Ovary (tissue), 10 donors: ENCODE results near the gene PSMD14. TPM values are rescaled to one million over a fixed set of nuclear protein-coding genes. Genes with fewer than 3 reads are reported as not detected.
"Not testable (repeated sequence)": the region's sequence is repeated elsewhere in the genome, so short reads cannot be mapped to it uniquely, and the experiment has no call there.

Experiments
- DNase-seq, 5 donors: peaks; one replicate each; pipeline ENCODE4 v3.0.0-alpha.2; 2019 to 2020
- H3K27ac ChIP-seq, 2 donors: fragments of 200-600 bp; one replicate each; pipeline versions ENCODE4 v1.5.1 to v1.8.0; 2019 to 2022
- H3K27me3 ChIP-seq: fragments of 200-600 bp; one replicate; pipeline ENCODE4 v1.8.0; 2022
- H3K36me3 ChIP-seq: fragments of 200-600 bp; sonication (generic); one replicate; pipeline ENCODE4 v1.5.1; 2019
- H3K4me1 ChIP-seq: one replicate; pipeline ENCODE4 v1.8.1; 2013; ENCODE audit warnings: mild to moderate bottlenecking, moderate library complexity; ENCODE audit not compliant: insufficient read depth
- H3K4me3 ChIP-seq: fragments of 200-600 bp; sonication (generic); one replicate; pipeline ENCODE4 v1.5.1; 2017
- H3K9me3 ChIP-seq, 2 donors: fragments of 200-600 bp in 1 of 2; sonication (generic) in 1 of 2; one replicate each; pipeline versions ENCODE4 v1.5.1 to v1.8.1; 2013 to 2019; ENCODE audit warnings: mild to moderate bottlenecking in 1 of 2, moderate library complexity in 1 of 2
- EP300 ChIP-seq: sonication (generic); formaldehyde crosslinking; IDR thresholded peaks from one replicate; pipeline ENCODE4 v1.6.1; 2017; ENCODE audit warnings: antibody characterized with exemption
- POLR2A ChIP-seq: fragments of 450-650 bp; IDR thresholded peaks from one replicate; pipeline ENCODE4 v1.6.1; 2017; ENCODE audit warnings: antibody characterized with exemption, mild to moderate bottlenecking, moderate library complexity
- WGBS, 3 donors: extraction: QIAGEN DNeasy Blood & Tissue Kit in 1 of 3; methylation state at CpG; one replicate each; pipeline versions ENCODE4 v1.1.5 to v1.1.7; 2013 to 2017; 5-methylcytosine and 5-hydroxymethylcytosine counted together
- intact Hi-C, 4 donors: fragments of 100-400 bp; cut with DNase I; formaldehyde crosslinking; loops; one replicate each; pipeline versions ENCODE4 v1.11.0 to v1.15.1; 2022 to 2023
- long read RNA-seq, 3 donors: library from polyadenylated mRNA in 2 of 3; unstranded in 2 of 3; transcript quantifications; one replicate each; pipeline ENCODE4 v2.0.0 and lab custom pipeline, GENCODE V29; 2021 to 2026
- polyA plus RNA-seq, 2 donors: library from polyadenylated mRNA; stranded (reverse); fragments of 200-250 nt in 1 of 2; fragments of 350-450 nt in 1 of 2; fragmentation: Illumina TruSeq in 1 of 2; extraction: RNeasy Lipid Tissue Mini Kit (QIAGEN cat#74804) in 1 of 2; gene quantifications; one replicate each; pipeline ENCODE4 v1.2.3, GENCODE V29; 2013 to 2014
- total RNA-seq, 7 donors: library from RNA; depleted of rRNA in 2 of 7; stranded (reverse); fragments of >200 nt in 2 of 7; fragmentation: NEBNext Ultra II Directional in 3 of 7; extraction: Animal tissue kit (Norgen Biotek cat#: 25700) in 3 of 7; gene quantifications; one replicate each; pipeline versions ENCODE4 v1.1.0 to v1.2.4, GENCODE V29; 2016 to 2023
- TF ChIP-seq, protein P1 (sequence below), 3 donors: fragments of 450-650 bp in 2 of 3; fragments of 200-600 bp in 1 of 3; IDR thresholded peaks; one replicate each; pipeline versions ENCODE4 v1.5.1 to v1.8.0; 2016 to 2022; ENCODE audit warnings: antibody characterized with exemption in 3 of 3, mild to moderate bottlenecking in 1 of 3
- donor health status: DM: no; HTN: no; CAD: no; lungs with moderate emphysema.
- donor health status: DM: no; HTN: no; CAD: no.
- donor health status: Bipolar disorder and iron deficiency.
- donor health status: DM: yes; HTN: yes; CAD: no.
- donor health status: DM: no; HTN: no; CAD: no.
- donor health status: DM: yes; HTN: yes; CAD: no.

Gene PSMD14
- total RNA-seq = 10 to 100 TPM in 6 of 7 donors, 1 to 10 TPM in 1; 9.4 to 34.3 (median 19.4) TPM
- polyA plus RNA-seq = 10 to 100 TPM; 15.3 to 24.0 TPM
- long read RNA-seq, donor 1, transcript PSMD14-201 (12 exons, 1,954 nt) = major isoform, 100 of 110 reads
- long read RNA-seq, donor 1, partial matches to known transcripts = 5 of 110 reads
- long read RNA-seq, donor 1, other reads (novel, unspliced or antisense) = 5 of 110 reads
- long read RNA-seq, donor 2, full-length matches to known transcripts = 40 of 48 reads
- long read RNA-seq, donor 2, partial matches to known transcripts = 8 of 48 reads
- long read RNA-seq, donor 2, other reads (novel, unspliced or antisense) = 0 of 48 reads
- long read RNA-seq, donor 3, transcript PSMD14-201 (12 exons, 1,954 nt) = major isoform, 42 of 45 reads
- long read RNA-seq, donor 3, partial matches to known transcripts = 0 of 45 reads
- long read RNA-seq, donor 3, other reads (novel, unspliced or antisense) = 3 of 45 reads

DNA sequence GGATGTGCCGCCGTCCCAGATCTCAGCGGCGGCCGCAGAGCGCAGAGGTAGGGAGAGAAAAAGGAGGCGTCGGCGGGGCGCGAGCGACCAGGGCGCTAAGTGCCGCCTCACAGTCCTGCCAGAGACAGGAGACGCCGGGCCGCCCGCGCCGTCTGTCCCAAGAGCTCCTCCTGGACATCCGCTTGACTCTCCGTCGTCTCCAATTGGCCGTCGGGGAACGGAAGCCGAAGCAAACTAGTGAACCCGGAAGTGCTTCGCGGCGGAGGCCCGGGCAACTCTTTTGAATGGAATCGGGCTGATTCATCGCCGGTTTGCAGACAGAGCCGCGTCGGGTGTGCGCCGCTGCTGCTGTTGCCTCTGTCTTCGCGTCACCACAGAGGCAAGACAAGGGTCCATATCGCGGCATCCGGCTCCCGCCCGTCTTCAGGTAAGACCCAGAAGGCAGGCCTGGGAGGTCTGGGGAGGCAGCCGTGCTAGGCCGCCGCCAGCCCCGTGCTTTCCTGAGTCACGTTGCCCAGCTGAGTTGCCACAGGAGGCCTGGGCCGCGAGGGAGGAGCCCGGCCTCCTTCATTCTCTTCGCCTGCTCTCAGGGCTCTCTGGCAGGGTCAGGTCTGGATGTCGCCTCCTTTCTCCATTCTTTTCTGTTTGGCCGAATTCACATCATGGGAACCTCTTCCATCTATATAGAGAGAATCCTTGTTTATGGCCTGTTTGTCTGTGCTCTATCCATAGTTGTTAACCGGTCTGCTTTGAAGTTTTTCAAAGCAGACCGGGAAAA lies at the start of gene PSMD14:
PSMD14 (plus strand) TSS at position 248 of the 778 bp plus-strand sequence. CDS start 10,401 bp downstream, outside the sequence.
- Histone ChIP-seq H3K36me3 (no peaks in the 10 kb centered on the region), H3K4me3 (peak within 1 kb of the TSS; percentile 77), H3K4me1 (no peaks in the 10 kb centered on the region), H3K9me3 (no peaks in the 10 kb centered on the region), H3K27ac (peak within 1 kb of the TSS in 1 of 2 donors; percentile 60), H3K27me3 (no peaks in the 10 kb centered on the region)
- DNase-seq = peak; percentile 84 to 90 (median 86)
- TF ChIP-seq POLR2A = peak; percentile 31
- TF ChIP-seq EP300 = no peak
- WGBS, 3 donors = 0 to 1% (median 0%) methylated on average over 59 to 60 of the region's 60 CpGs
- intact Hi-C loops = no loop called here

DNA sequence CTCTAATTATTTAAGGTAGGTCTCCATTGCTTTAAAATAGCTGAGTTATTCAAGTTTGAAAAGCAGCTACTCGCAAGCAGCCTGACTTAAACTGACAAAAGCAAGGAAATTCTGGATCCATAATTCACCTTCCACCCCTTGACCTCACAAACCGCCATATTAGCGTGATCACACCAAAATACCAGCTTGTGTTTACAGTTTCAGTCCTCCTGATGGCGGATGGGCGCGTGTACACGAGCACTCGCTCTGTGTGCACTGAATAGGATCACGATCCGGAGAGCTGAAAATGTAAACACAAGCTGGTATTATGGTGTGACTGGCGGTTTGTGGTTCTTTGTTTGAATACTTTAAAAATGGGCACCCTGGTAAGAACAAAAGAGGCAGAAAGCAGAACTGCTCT lies 42.4 kb upstream of the PSMD14 start:
- intact Hi-C loops = no loop called here
- 91 to 96% (median 93%) methylated on average over 11 of the region's 11 CpGs for WGBS, 3 donors
- TF ChIP-seq, protein P1, sequence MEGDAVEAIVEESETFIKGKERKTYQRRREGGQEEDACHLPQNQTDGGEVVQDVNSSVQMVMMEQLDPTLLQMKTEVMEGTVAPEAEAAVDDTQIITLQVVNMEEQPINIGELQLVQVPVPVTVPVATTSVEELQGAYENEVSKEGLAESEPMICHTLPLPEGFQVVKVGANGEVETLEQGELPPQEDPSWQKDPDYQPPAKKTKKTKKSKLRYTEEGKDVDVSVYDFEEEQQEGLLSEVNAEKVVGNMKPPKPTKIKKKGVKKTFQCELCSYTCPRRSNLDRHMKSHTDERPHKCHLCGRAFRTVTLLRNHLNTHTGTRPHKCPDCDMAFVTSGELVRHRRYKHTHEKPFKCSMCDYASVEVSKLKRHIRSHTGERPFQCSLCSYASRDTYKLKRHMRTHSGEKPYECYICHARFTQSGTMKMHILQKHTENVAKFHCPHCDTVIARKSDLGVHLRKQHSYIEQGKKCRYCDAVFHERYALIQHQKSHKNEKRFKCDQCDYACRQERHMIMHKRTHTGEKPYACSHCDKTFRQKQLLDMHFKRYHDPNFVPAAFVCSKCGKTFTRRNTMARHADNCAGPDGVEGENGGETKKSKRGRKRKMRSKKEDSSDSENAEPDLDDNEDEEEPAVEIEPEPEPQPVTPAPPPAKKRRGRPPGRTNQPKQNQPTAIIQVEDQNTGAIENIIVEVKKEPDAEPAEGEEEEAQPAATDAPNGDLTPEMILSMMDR (IDR thresholded peaks at IDR 0.05) = no peak
- TF ChIP-seq POLR2A (no peak), EP300 (no peak)

DNA sequence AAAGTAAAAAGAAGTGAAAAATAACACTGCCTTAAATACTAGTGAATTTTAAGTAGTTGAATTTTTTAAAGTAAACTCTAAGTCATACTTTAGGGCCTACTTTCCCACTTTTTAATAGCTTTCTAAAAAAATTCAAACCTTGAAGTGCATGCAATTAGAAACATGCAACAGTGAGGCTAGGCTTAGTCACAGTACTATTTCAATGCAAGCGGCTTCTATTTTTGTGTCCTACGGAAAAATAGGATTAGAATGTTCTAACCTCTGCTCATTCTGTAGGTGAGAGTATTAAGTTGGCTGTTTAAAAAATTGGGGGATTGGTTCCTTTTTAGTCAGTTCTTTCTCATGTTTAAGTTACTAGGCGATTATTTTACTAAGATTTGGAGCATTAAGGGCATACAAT lies 39.1 kb upstream of the PSMD14 start:
- no peak overlapping the region for H3K4me3 ChIP-seq
- TF ChIP-seq POLR2A = no peak
- TF ChIP-seq, protein P1 (IDR thresholded peaks at IDR 0.05) = no peak
- no peak for TF ChIP-seq EP300
- H3K9me3 ChIP-seq = no peaks in the 10 kb centered on the region
- WGBS, 3 donors = 88 to 93% (median 90%) methylated on average over 3 of the region's 3 CpGs
- no peaks in the 10 kb centered on the region for H3K27me3 ChIP-seq
- H3K36me3 ChIP-seq = no peaks in the 10 kb centered on the region
- no peak for DNase-seq
- no peak overlapping the region for H3K27ac ChIP-seq
- no peaks in the 10 kb centered on the region for H3K4me1 ChIP-seq
- intact Hi-C loops = no loop called here

More for the DNA sequence above, 42.4 kb upstream of the PSMD14 start:
- Histone ChIP-seq H3K9me3 (no peaks in the 10 kb centered on the region), H3K36me3 (no peaks in the 10 kb centered on the region), H3K27me3 (no peaks in the 10 kb centered on the region), H3K4me3 (no peak overlapping the region), H3K4me1 (no peaks in the 10 kb centered on the region), H3K27ac (no peak overlapping the region)
- no peak for DNase-seq

DNA sequence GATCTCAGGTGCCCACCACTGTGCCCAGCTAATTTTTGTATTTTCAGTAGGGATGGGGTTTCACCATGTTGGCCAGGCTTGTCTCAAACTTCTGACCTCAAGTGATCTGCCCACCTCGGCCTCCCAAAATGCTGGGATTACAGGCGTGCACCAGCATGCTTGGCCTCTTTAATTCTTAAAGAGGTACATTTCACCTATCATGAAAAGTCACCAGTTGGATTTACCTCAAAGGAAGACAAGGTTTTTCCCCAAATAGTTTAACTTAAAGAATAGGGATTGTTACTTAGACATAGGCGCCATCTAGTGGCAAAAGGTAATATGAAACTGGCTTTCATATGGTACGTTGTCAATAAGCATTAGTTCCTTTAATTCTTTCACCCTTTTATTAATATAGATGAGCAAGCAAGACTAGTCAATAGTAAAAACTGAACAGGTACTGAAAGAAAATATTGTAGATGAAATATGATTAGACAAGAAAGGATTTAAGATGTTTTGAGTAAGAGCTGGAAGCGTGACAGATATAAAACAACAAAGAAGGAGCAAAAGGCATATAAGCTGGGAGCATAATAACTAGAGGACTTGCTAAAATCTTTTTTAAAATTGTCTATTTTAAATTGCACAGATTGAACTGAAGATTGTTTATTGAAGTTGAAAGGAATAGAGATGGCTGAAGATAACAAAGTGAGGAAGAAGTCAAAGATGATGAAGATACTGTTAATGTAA lies 35.0 kb upstream of the PSMD14 start:
- H3K4me3 ChIP-seq = no peak overlapping the region
- WGBS, 3 donors = 44 to 52% (median 48%) methylated on average over 5 of the region's 5 CpGs
- intact Hi-C loops = no loop called here
- H3K4me1 ChIP-seq = no peaks in the 10 kb centered on the region
- TF ChIP-seq, protein P1 (IDR thresholded peaks at IDR 0.05) = no peak
- no peak for TF ChIP-seq EP300
- TF ChIP-seq POLR2A = no peak
- no peaks in the 10 kb centered on the region for H3K36me3 ChIP-seq
- DNase-seq = no peak
- H3K27ac ChIP-seq = no peak overlapping the region
- no peaks in the 10 kb centered on the region for H3K9me3 ChIP-seq
- no peaks in the 10 kb centered on the region for H3K27me3 ChIP-seq

DNA sequence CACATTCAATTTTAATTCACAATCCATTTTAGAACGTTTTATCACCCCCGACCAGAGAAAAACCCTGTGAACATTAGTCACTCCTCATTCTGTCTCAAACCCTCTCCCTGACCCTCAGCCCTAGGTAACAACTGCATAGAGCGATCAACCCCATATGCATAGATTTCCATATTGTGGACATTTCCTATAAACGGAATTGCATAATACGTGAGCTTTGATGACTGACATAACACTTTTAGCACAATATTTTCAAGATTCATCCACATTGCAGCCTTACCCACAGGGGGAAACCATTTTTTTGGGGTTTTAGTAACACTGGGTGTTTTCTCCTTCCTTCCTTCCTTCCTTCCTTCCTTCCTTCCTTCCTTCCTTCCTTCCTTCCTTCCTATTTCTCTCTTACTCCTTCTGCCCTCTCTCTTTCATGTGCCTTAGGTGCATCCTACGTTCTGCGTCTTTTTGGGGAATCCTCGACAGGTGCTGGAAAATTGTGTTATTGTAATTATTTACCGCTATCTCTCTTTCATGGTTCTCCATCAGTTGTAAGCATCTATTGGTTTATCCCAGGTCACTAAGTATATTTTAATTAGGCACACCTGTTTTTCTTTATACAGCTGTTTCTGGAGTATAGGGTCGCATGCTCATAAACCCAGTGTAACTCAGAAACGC lies 29.5 kb upstream of the PSMD14 start:
- H3K36me3 ChIP-seq, DNase-seq, H3K4me3 ChIP-seq, intact Hi-C loops, H3K27ac ChIP-seq, H3K4me1 ChIP-seq, H3K9me3 ChIP-seq, H3K27me3 ChIP-seq: not testable (repeated sequence)
- WGBS, 3 donors = 62 to 69% (median 66%) methylated on average over 11 of the region's 11 CpGs

DNA sequence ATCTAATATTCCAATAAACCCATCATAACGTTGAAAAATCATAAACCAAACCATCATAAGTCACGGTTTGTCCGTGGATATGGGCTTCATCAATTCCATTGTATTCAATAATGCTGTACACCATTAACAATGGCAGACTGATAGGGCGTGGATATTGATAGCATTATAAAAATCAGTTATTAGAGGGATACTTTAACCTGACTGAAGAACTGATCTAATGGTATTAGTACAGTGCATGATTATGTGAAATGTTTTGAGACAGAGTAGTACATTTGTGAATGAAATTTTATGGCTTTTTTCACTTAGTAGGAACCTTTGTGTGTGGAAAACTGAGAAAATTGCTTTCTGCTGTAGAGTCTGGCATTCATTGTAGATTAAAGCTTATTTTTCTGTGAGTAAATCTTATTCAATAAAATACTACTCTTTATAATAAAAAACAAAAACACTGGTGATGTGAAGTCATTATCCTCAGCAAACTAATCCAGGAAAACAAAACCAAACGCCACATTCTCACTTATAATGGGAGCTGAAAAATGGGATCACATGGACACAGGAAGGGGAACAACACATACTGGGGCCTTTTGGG lies 28.9 kb upstream of the PSMD14 start:
- H3K27me3 ChIP-seq, H3K9me3 ChIP-seq, H3K4me1 ChIP-seq, intact Hi-C loops, H3K4me3 ChIP-seq, H3K27ac ChIP-seq, H3K36me3 ChIP-seq, DNase-seq: not testable (repeated sequence)
- WGBS, 3 donors = 74 to 78% (median 78%) methylated on average over 5 of the region's 5 CpGs

DNA sequence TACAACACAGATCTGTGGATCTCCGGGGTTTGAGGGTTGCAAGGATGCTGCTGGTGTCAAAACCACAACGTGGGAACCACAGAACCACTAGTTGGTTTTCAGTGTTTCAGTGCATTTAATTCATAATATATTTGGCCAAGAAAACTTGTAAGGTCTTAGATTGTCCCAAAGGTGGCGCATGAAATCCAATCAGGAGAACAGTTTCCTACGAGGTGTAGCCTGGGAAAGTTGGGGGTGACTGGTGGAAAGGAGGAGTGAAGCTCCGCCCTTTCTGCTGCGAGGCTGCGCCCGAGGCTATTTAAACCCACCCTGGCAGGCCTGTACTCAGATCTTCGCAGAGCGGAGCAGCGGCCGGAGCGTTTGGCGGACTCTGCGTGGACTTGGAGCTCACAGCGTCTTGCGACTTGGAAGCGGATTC lies 27.3 kb upstream of the PSMD14 start:
- H3K9me3 ChIP-seq, H3K36me3 ChIP-seq, H3K4me3 ChIP-seq, H3K4me1 ChIP-seq, intact Hi-C loops, H3K27me3 ChIP-seq, H3K27ac ChIP-seq: not testable (repeated sequence)
- WGBS, 3 donors = 74 to 83% (median 80%) methylated on average over 18 of the region's 18 CpGs
- DNase-seq = peak; percentile 18 to 67 (median 56)
